Mucosa of stomach (tissue), 1 donor: ENCODE results near the gene AADACL4.

Source experiments
- H3K27me3 ChIP-seq: one replicate; pipeline ENCODE4 v1.7.0; 2013; ENCODE audit warnings: mild to moderate bottlenecking, low read length; ENCODE audit not compliant: control insufficient read depth, insufficient read depth
- H3K36me3 ChIP-seq: one replicate; pipeline ENCODE4 v1.7.0; 2013; ENCODE audit warnings: low read length; ENCODE audit not compliant: control insufficient read depth, insufficient read depth
- H3K4me1 ChIP-seq: one replicate; pipeline ENCODE4 v1.7.0; 2013; ENCODE audit warnings: mild to moderate bottlenecking, low read length; ENCODE audit not compliant: control insufficient read depth, insufficient read depth
- H3K4me3 ChIP-seq: one replicate; pipeline ENCODE4 v1.7.0; 2013; ENCODE audit warnings: low read length
- H3K9ac ChIP-seq: one replicate; pipeline ENCODE4 v1.7.0; 2013; ENCODE audit warnings: mild to moderate bottlenecking, low read length, moderate library complexity
- H3K9me3 ChIP-seq: one replicate; pipeline ENCODE4 v1.7.0; 2013; ENCODE audit warnings: mild to moderate bottlenecking, low read length, moderate library complexity; ENCODE audit not compliant: control insufficient read depth
- donor health status: Pancreatic carcinoma.

The AADACL4 gene

GRCh38 chr1:12602659-12603024, 41.2 kb upstream of the AADACL4 start:
- no peak overlapping the region for H3K9ac ChIP-seq
- no peaks in the 10 kb centered on the region for H3K27me3 ChIP-seq
- H3K9me3 ChIP-seq, result no peaks in the 10 kb centered on the region
- H3K4me1 ChIP-seq, result peaks cover 69% of the 10 kb centered on the region
- no peak overlapping the region for H3K4me3 ChIP-seq
- H3K36me3 ChIP-seq, result no peaks in the 10 kb centered on the region

GRCh38 chr1:12603224-12603623, 40.7 kb upstream of the AADACL4 start:
- Histone ChIP-seq H3K4me3 (no peak overlapping the region), H3K9ac (no peak overlapping the region), H3K4me1 (peaks cover 63% of the 10 kb centered on the region), H3K9me3 (no peaks in the 10 kb centered on the region), H3K27me3 (no peaks in the 10 kb centered on the region), H3K36me3 (no peaks in the 10 kb centered on the region)

GRCh38 chr1:12604114-12604874, 39.6 kb upstream of the AADACL4 start:
- Histone ChIP-seq H3K9me3 (no peaks in the 10 kb centered on the region), H3K4me1 (peaks cover 63% of the 10 kb centered on the region), H3K27me3 (no peaks in the 10 kb centered on the region), H3K9ac (no peak overlapping the region), H3K36me3 (no peaks in the 10 kb centered on the region), H3K4me3 (no peak overlapping the region)

GRCh38 chr1:12604986-12605385, 38.9 kb upstream of the AADACL4 start:
- Histone ChIP-seq H3K4me1 (peaks cover 59% of the 10 kb centered on the region), H3K27me3 (no peaks in the 10 kb centered on the region), H3K9me3 (no peaks in the 10 kb centered on the region), H3K4me3 (no peak overlapping the region), H3K9ac (no peak overlapping the region), H3K36me3 (no peaks in the 10 kb centered on the region)

GRCh38 chr1:12607263-12607662, 36.6 kb upstream of the AADACL4 start:
- Histone ChIP-seq H3K9ac (no peak overlapping the region), H3K27me3 (no peaks in the 10 kb centered on the region), H3K9me3 (no peaks in the 10 kb centered on the region), H3K36me3 (peaks cover 5% of the 10 kb centered on the region), H3K4me3 (no peak overlapping the region), H3K4me1 (peaks cover 36% of the 10 kb centered on the region)

- Histone ChIP-seq H3K4me3 (no peak overlapping the region), H3K27me3 (no peaks in the 10 kb centered on the region), H3K9ac (no peak overlapping the region), H3K9me3 (no peaks in the 10 kb centered on the region), H3K4me1 (peaks cover 25% of the 10 kb centered on the region), H3K36me3 (peaks cover 5% of the 10 kb centered on the region)
These were observed 35.5 kb upstream of the AADACL4 start for GRCh38 chr1:12608311-12608957.

GRCh38 chr1:12609469-12610003, 34.3 kb upstream of the AADACL4 start:
- Histone ChIP-seq H3K27me3 (no peaks in the 10 kb centered on the region), H3K9me3 (no peaks in the 10 kb centered on the region), H3K4me1 (peaks cover 26% of the 10 kb centered on the region), H3K9ac (no peak overlapping the region), H3K4me3 (no peak overlapping the region), H3K36me3 (peaks cover 5% of the 10 kb centered on the region)

- Histone ChIP-seq H3K9me3 (no peaks in the 10 kb centered on the region), H3K4me3 (no peak overlapping the region), H3K9ac (no peak overlapping the region), H3K4me1 (peaks cover 32% of the 10 kb centered on the region), H3K27me3 (no peaks in the 10 kb centered on the region), H3K36me3 (peaks cover 5% of the 10 kb centered on the region)
These were observed 33.5 kb upstream of the AADACL4 start for GRCh38 chr1:12610305-12610935.

GRCh38 chr1:12610941-12611340, 32.9 kb upstream of the AADACL4 start:
- peaks cover 5% of the 10 kb centered on the region for H3K36me3 ChIP-seq
- H3K9me3 ChIP-seq, result no peaks in the 10 kb centered on the region
- H3K4me3 ChIP-seq, result no peak overlapping the region
- H3K4me1 ChIP-seq, result peaks cover 34% of the 10 kb centered on the region
- no peaks in the 10 kb centered on the region for H3K27me3 ChIP-seq
- no peak overlapping the region for H3K9ac ChIP-seq

GRCh38 chr1:12613180-12613579, 30.7 kb upstream of the AADACL4 start:
- H3K9ac ChIP-seq, result no peak overlapping the region
- peaks cover 34% of the 10 kb centered on the region for H3K4me1 ChIP-seq
- H3K27me3 ChIP-seq, result no peaks in the 10 kb centered on the region
- no peak overlapping the region for H3K4me3 ChIP-seq
- no peaks in the 10 kb centered on the region for H3K9me3 ChIP-seq
- peaks cover 5% of the 10 kb centered on the region for H3K36me3 ChIP-seq

- H3K9me3 ChIP-seq, result no peaks in the 10 kb centered on the region
- H3K4me3 ChIP-seq, result peak overlapping the region; percentile 79
- peak overlapping the region; percentile 92 for H3K9ac ChIP-seq
- peaks cover 30% of the 10 kb centered on the region for H3K4me1 ChIP-seq
- peaks cover 5% of the 10 kb centered on the region for H3K36me3 ChIP-seq
- H3K27me3 ChIP-seq, result no peaks in the 10 kb centered on the region
These were observed 29.3 kb upstream of the AADACL4 start for GRCh38 chr1:12614402-12615158.
